HUES48 (cell line): Measurements from ENCODE around the gene AKAP6.

Experiments used
- H3K27ac ChIP-seq: one replicate; pipeline ENCODE4 v1.7.0; 2013; ENCODE audit warnings: low read depth, low read length, inconsistent platforms
- H3K27me3 ChIP-seq: 2 replicates; pipeline ENCODE4 v1.6.1; 2013; ENCODE audit warnings: mild to moderate bottlenecking, low read length; ENCODE audit not compliant: control insufficient read depth, insufficient read depth
- H3K36me3 ChIP-seq: 2 replicates; pipeline ENCODE4 v1.6.1; 2013; ENCODE audit warnings: low read length; ENCODE audit not compliant: control insufficient read depth, insufficient read depth
- H3K4me1 ChIP-seq: 2 replicates; pipeline ENCODE4 v1.6.1; 2013; ENCODE audit warnings: mild to moderate bottlenecking, low read length; ENCODE audit not compliant: control insufficient read depth, insufficient read depth
- H3K4me3 ChIP-seq: 2 replicates; pipeline ENCODE4 v1.5.1; 2013; ENCODE audit warnings: mild to moderate bottlenecking, low read depth, low read length
- H3K9ac ChIP-seq: 2 replicates; pipeline ENCODE4 v1.6.1; 2013; ENCODE audit warnings: mild to moderate bottlenecking, low read depth, low read length, moderate library complexity
- H3K9me3 ChIP-seq: 2 replicates; pipeline ENCODE4 v1.6.1; 2013; ENCODE audit warnings: low read length; ENCODE audit not compliant: control insufficient read depth, insufficient read depth

Gene AKAP6

GRCh38 chr14:32510815-32511214 is 181.7 kb downstream of the AKAP6 start:
- H3K4me1 ChIP-seq = peaks cover 6% of the 10 kb centered on the region; the same call in 1 of the 2 replicates
- no peak overlapping the region for H3K27ac ChIP-seq
- no peak overlapping the region for H3K9ac ChIP-seq
- H3K27me3 ChIP-seq = no peaks in the 10 kb centered on the region
- H3K36me3 ChIP-seq = no peaks in the 10 kb centered on the region
- no peak overlapping the region for H3K4me3 ChIP-seq
- no peaks in the 10 kb centered on the region for H3K9me3 ChIP-seq

GRCh38 chr14:32512348-32512747 is 183.2 kb downstream of the AKAP6 start:
- Histone ChIP-seq H3K4me1 (peaks cover 6% of the 10 kb centered on the region; the same call in 1 of the 2 replicates), H3K4me3 (no peak overlapping the region)

GRCh38 chr14:32512813-32513212 is 183.7 kb downstream of the AKAP6 start:
- Histone ChIP-seq H3K4me3 (no peak overlapping the region), H3K9me3 (peaks cover 6% of the 10 kb centered on the region; the same call in 1 of the 2 replicates), H3K27me3 (no peaks in the 10 kb centered on the region), H3K4me1 (peaks cover 6% of the 10 kb centered on the region; the same call in 1 of the 2 replicates), H3K27ac (no peak overlapping the region), H3K9ac (no peak overlapping the region), H3K36me3 (no peaks in the 10 kb centered on the region)

More at GRCh38 chr14:32512348-32512747, 183.2 kb downstream of the AKAP6 start:
- Histone ChIP-seq H3K27me3 (no peaks in the 10 kb centered on the region), H3K27ac (no peak overlapping the region), H3K9me3 (peaks cover 3% of the 10 kb centered on the region; the same call in 1 of the 2 replicates), H3K36me3 (no peaks in the 10 kb centered on the region), H3K9ac (no peak overlapping the region)

GRCh38 chr14:32513571-32514009 is 184.5 kb downstream of the AKAP6 start:
- Histone ChIP-seq H3K9me3 (peaks cover 6% of the 10 kb centered on the region; the same call in 1 of the 2 replicates), H3K36me3 (no peaks in the 10 kb centered on the region), H3K27me3 (no peaks in the 10 kb centered on the region), H3K9ac (no peak overlapping the region), H3K27ac (no peak overlapping the region), H3K4me3 (no peak overlapping the region), H3K4me1 (peaks cover 6% of the 10 kb centered on the region; the same call in 1 of the 2 replicates)

GRCh38 chr14:32514236-32514635 is 185.1 kb downstream of the AKAP6 start:
- Histone ChIP-seq H3K9ac (no peak overlapping the region), H3K4me1 (peaks cover 6% of the 10 kb centered on the region; the same call in 1 of the 2 replicates), H3K36me3 (no peaks in the 10 kb centered on the region), H3K9me3 (peaks cover 6% of the 10 kb centered on the region; the same call in 1 of the 2 replicates), H3K27me3 (no peaks in the 10 kb centered on the region), H3K27ac (no peak overlapping the region), H3K4me3 (no peak overlapping the region)

GRCh38 chr14:32514681-32515080 is 185.6 kb downstream of the AKAP6 start:
- H3K4me1 ChIP-seq = peaks cover 6% of the 10 kb centered on the region; the same call in 1 of the 2 replicates
- H3K36me3 ChIP-seq = no peaks in the 10 kb centered on the region
- no peak overlapping the region for H3K27ac ChIP-seq
- peaks cover 6% of the 10 kb centered on the region; the same call in 1 of the 2 replicates for H3K9me3 ChIP-seq
- H3K4me3 ChIP-seq = no peak overlapping the region
- H3K9ac ChIP-seq = no peak overlapping the region
- no peaks in the 10 kb centered on the region for H3K27me3 ChIP-seq

- H3K9ac ChIP-seq = no peak overlapping the region
- H3K27ac ChIP-seq = no peak overlapping the region
- no peaks in the 10 kb centered on the region for H3K9me3 ChIP-seq
- H3K36me3 ChIP-seq = no peaks in the 10 kb centered on the region
- no peaks in the 10 kb centered on the region for H3K4me1 ChIP-seq
- H3K27me3 ChIP-seq = no peaks in the 10 kb centered on the region
- H3K4me3 ChIP-seq = no peak overlapping the region
These were observed 195.7 kb downstream of the AKAP6 start for GRCh38 chr14:32524609-32525375.

GRCh38 chr14:32525591-32525990 is 196.5 kb downstream of the AKAP6 start:
- no peaks in the 10 kb centered on the region for H3K27me3 ChIP-seq
- H3K4me3 ChIP-seq = no peak overlapping the region
- H3K9ac ChIP-seq = no peak overlapping the region
- H3K36me3 ChIP-seq = no peaks in the 10 kb centered on the region
- no peak overlapping the region for H3K27ac ChIP-seq
- no peaks in the 10 kb centered on the region for H3K9me3 ChIP-seq
- H3K4me1 ChIP-seq = no peaks in the 10 kb centered on the region

- H3K9ac ChIP-seq = no peak overlapping the region
- H3K36me3 ChIP-seq = no peaks in the 10 kb centered on the region
- H3K9me3 ChIP-seq = no peaks in the 10 kb centered on the region
- H3K4me3 ChIP-seq = no peak overlapping the region
- H3K4me1 ChIP-seq = no peaks in the 10 kb centered on the region
- H3K27ac ChIP-seq = no peak overlapping the region
- no peaks in the 10 kb centered on the region for H3K27me3 ChIP-seq
These were observed 201.7 kb downstream of the AKAP6 start for GRCh38 chr14:32530800-32531199.

GRCh38 chr14:32531942-32532515 is 202.9 kb downstream of the AKAP6 start:
- Histone ChIP-seq H3K9ac (no peak overlapping the region), H3K27me3 (no peaks in the 10 kb centered on the region), H3K36me3 (no peaks in the 10 kb centered on the region), H3K9me3 (no peaks in the 10 kb centered on the region), H3K4me3 (no peak overlapping the region), H3K4me1 (no peaks in the 10 kb centered on the region), H3K27ac (no peak overlapping the region)

GRCh38 chr14:32534145-32534544 is 205.0 kb downstream of the AKAP6 start:
- H3K27ac ChIP-seq = no peak overlapping the region
- H3K9ac ChIP-seq = no peak overlapping the region

More at GRCh38 chr14:32534145-32534544, 205.0 kb downstream of the AKAP6 start:
- H3K36me3 ChIP-seq = no peaks in the 10 kb centered on the region
- no peaks in the 10 kb centered on the region for H3K27me3 ChIP-seq
- no peaks in the 10 kb centered on the region for H3K4me1 ChIP-seq
- H3K9me3 ChIP-seq = no peaks in the 10 kb centered on the region
- no peak overlapping the region for H3K4me3 ChIP-seq
